Astrocyte (in vitro differentiated cells and primary cell): ENCODE results near the gene ENO3. TPM values are rescaled to one million over a fixed set of nuclear protein-coding genes. Genes with fewer than 3 reads are reported as not detected.

Experiments used
- DNase-seq: peaks from one replicate; pipeline ENCODE4 v3.0.0-alpha.2; 2010; ENCODE audit warnings: low read depth
- FAIRE-seq: peaks from 2 replicates; lab custom pipeline; 2011; peaks lifted over from hg19 to GRCh38; lab: Jason Lieb, UNC
- H2AFZ ChIP-seq: 2 replicates; pipeline ENCODE4 v1.6.0; 2012; ENCODE audit warnings: low read depth, low read length, inconsistent platforms
- H3K27ac ChIP-seq: 2 replicates; pipeline ENCODE4 v1.5.1; 2011; ENCODE audit warnings: low read depth, low read length, inconsistent platforms
- H3K27me3 ChIP-seq: 2 replicates; pipeline ENCODE4 v1.6.0; 2011; ENCODE audit warnings: low read length, inconsistent platforms; ENCODE audit not compliant: insufficient read depth
- H3K36me3 ChIP-seq: 2 replicates; pipeline ENCODE4 v1.5.1; 2011; ENCODE audit warnings: low read length, inconsistent platforms; ENCODE audit not compliant: insufficient read depth
- H3K4me1 ChIP-seq: 2 replicates; pipeline ENCODE4 v1.5.1; 2011; ENCODE audit warnings: low read length, inconsistent platforms; ENCODE audit not compliant: insufficient read depth
- H3K4me2 ChIP-seq: 2 replicates; pipeline ENCODE4 v1.6.0; 2012; ENCODE audit warnings: low read length, inconsistent platforms
- H3K4me3 ChIP-seq: 2 replicates; pipeline ENCODE4 v1.5.1; 2011; ENCODE audit warnings: low read depth, mild to moderate bottlenecking, low read length, inconsistent platforms; ENCODE audit not compliant: insufficient read depth
- H3K79me2 ChIP-seq: 2 replicates; pipeline ENCODE4 v1.6.0; 2012; ENCODE audit warnings: mild to moderate bottlenecking, low read length, inconsistent platforms; ENCODE audit not compliant: insufficient read depth
- H3K9ac ChIP-seq: 2 replicates; pipeline ENCODE4 v1.6.0; 2012; ENCODE audit warnings: mild to moderate bottlenecking, low read length, inconsistent platforms
- H3K9me3 ChIP-seq: 2 replicates; pipeline ENCODE4 v1.5.1; 2012; ENCODE audit warnings: low read depth, mild to moderate bottlenecking, low read length, inconsistent platforms; ENCODE audit not compliant: insufficient read depth
- H4K20me1 ChIP-seq: 2 replicates; pipeline ENCODE4 v1.6.0; 2012; ENCODE audit warnings: low read length, inconsistent platforms; ENCODE audit not compliant: insufficient read depth
- H3K27ac Mint-ChIP-seq: one replicate; pipeline ENCODE4 v1.8.0; 2021; ENCODE audit warnings: mild to moderate bottlenecking, mixed read lengths; ENCODE audit not compliant: unreplicated experiment
- H3K27me3 Mint-ChIP-seq: one replicate; pipeline ENCODE4 v1.8.0; 2021; ENCODE audit warnings: low read depth, mixed read lengths; ENCODE audit not compliant: unreplicated experiment
- H3K36me3 Mint-ChIP-seq: one replicate; pipeline ENCODE4 v1.8.0; 2021; ENCODE audit warnings: low read depth, mixed read lengths; ENCODE audit not compliant: unreplicated experiment
- H3K4me1 Mint-ChIP-seq: one replicate; pipeline ENCODE4 v1.8.0; 2021; ENCODE audit warnings: low read depth, mixed read lengths; ENCODE audit not compliant: unreplicated experiment
- H3K4me3 Mint-ChIP-seq: one replicate; pipeline ENCODE4 v1.8.0; 2021; ENCODE audit warnings: mild to moderate bottlenecking, moderate library complexity, mixed read lengths; ENCODE audit not compliant: unreplicated experiment
- H3K9me3 Mint-ChIP-seq: one replicate; pipeline ENCODE4 v1.8.0; 2021; ENCODE audit warnings: mild to moderate bottlenecking, mixed read lengths; ENCODE audit not compliant: unreplicated experiment
- EZH2 ChIP-seq: IDR thresholded peaks from 2 replicates; pipeline ENCODE4 v1.6.1; 2012; ENCODE audit warnings: mild to moderate bottlenecking, low read length, inconsistent platforms; ENCODE audit not compliant: insufficient read depth
- total RNA-seq: library from RNA; stranded (reverse); gene quantifications from 2 replicates; pipeline ENCODE4 v1.2.1, GENCODE V29; 2021
- TF ChIP-seq, protein P1 (sequence below): IDR thresholded peaks from 2 replicates; pipeline ENCODE4 v1.5.1; 2011; ENCODE audit warnings: low read depth, mild to moderate bottlenecking, inconsistent platforms, low read length, moderate library complexity; ENCODE audit not compliant: insufficient read depth

Gene ENO3
- total RNA-seq, 1 donor from 2014 or later: 20.4 TPM

DNA sequence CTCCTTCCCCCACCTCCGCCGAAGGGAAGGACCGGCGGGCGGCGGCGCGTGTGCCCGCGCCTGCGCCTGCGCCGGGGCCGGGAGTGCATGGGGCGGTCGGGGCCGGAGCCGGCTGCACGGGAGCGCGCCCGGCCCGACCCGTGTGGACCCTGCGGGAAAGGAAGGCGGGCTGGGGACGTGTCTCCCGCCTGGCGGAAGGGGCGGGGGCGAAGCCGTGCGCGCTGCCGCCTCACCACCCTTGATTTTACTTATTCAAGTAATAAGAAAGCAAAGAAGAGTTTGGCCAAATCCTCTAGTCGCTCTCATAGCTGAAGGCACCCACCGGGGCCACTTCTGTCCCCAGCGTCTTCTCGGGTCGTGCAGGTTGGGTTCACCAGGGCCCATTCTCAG, 2.0 kb upstream of the ENO3 start:
- Histone ChIP-seq H3K27me3 (no peaks in the 10 kb centered on the region), H2AFZ (peak overlapping the region; percentile 57), H3K9me3 (no peaks in the 10 kb centered on the region), H3K4me2 (peak overlapping the region; percentile 99), H3K4me1 (peaks cover 45% of the 10 kb centered on the region), H3K9ac (peak overlapping the region; percentile 93), H3K4me3 (peak overlapping the region; percentile 80), H3K79me2 (peaks cover 44% of the 10 kb centered on the region), H4K20me1 (peaks cover 45% of the 10 kb centered on the region), H3K27ac (peak overlapping the region; percentile 90), H3K36me3 (peaks cover 22% of the 10 kb centered on the region)
- Mint-ChIP-seq H3K36me3 (peaks cover 22% of the 10 kb centered on the region), H3K4me1 (peaks cover 40% of the 10 kb centered on the region), H3K27me3 (no peaks in the 10 kb centered on the region), H3K4me3 (peak overlapping the region; percentile 93), H3K27ac (peak overlapping the region; percentile 97), H3K9me3 (no peaks in the 10 kb centered on the region)
- TF ChIP-seq, protein P1, sequence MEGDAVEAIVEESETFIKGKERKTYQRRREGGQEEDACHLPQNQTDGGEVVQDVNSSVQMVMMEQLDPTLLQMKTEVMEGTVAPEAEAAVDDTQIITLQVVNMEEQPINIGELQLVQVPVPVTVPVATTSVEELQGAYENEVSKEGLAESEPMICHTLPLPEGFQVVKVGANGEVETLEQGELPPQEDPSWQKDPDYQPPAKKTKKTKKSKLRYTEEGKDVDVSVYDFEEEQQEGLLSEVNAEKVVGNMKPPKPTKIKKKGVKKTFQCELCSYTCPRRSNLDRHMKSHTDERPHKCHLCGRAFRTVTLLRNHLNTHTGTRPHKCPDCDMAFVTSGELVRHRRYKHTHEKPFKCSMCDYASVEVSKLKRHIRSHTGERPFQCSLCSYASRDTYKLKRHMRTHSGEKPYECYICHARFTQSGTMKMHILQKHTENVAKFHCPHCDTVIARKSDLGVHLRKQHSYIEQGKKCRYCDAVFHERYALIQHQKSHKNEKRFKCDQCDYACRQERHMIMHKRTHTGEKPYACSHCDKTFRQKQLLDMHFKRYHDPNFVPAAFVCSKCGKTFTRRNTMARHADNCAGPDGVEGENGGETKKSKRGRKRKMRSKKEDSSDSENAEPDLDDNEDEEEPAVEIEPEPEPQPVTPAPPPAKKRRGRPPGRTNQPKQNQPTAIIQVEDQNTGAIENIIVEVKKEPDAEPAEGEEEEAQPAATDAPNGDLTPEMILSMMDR: no peak
- no peak for TF ChIP-seq EZH2
- DNase-seq (peak; percentile 73), FAIRE-seq (no peak)

DNA sequence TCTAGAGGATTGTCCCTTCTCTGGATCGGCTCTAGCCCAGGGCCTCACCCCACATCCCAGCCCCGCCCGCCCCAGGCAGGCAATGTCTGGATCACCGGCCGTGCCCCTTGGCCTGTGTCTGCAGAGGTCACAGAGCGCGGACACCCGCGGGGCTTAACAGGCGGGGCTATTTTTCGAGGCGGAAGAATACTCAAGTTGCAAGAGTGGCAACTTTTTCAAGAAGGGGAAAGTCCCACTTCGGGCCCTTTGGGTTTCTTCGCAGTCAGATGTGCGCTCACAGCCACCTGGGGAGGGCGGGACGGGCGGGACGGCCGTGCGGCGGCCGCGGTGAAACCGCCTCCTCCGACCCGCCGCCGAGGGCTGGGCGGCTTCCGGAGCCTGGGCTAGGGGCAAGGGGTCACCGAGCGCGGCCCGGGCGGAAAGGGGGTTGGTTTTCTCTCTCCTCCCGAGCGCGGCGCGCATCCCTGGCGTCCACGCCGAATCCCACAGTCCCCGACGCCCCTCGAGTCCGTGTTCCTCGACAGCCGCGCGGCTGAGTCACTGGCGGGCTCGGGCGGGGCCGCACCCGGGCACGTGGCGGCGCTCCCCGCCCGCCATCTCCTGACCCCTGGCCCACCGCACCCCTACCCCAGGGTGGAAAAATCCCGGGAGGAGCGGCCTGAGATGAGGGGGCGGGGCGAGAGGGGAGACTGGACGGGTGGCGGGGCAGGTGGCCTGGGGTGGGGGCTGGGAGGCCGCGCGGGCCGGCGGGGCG, 1.4 kb upstream of the ENO3 start:
- Histone ChIP-seq H3K4me2 (peak overlapping the region; percentile 99), H3K27ac (peak overlapping the region; percentile 90), H3K4me1 (peaks cover 42% of the 10 kb centered on the region), H3K27me3 (no peaks in the 10 kb centered on the region), H3K4me3 (peak overlapping the region; percentile 80), H3K36me3 (peaks cover 17% of the 10 kb centered on the region), H2AFZ (peak overlapping the region; percentile 57), H3K9me3 (no peaks in the 10 kb centered on the region), H4K20me1 (peaks cover 39% of the 10 kb centered on the region), H3K79me2 (peaks cover 39% of the 10 kb centered on the region), H3K9ac (peak overlapping the region; percentile 93)
- Mint-ChIP-seq H3K27ac (peak overlapping the region; percentile 88), H3K4me3 (peak overlapping the region; percentile 77), H3K4me1 (peaks cover 41% of the 10 kb centered on the region), H3K36me3 (peaks cover 20% of the 10 kb centered on the region), H3K9me3 (no peaks in the 10 kb centered on the region), H3K27me3 (no peaks in the 10 kb centered on the region)
- DNase-seq: peak; percentile 59
- FAIRE-seq: no peak
- TF ChIP-seq EZH2: no peak
- TF ChIP-seq, protein P1: no peak

DNA sequence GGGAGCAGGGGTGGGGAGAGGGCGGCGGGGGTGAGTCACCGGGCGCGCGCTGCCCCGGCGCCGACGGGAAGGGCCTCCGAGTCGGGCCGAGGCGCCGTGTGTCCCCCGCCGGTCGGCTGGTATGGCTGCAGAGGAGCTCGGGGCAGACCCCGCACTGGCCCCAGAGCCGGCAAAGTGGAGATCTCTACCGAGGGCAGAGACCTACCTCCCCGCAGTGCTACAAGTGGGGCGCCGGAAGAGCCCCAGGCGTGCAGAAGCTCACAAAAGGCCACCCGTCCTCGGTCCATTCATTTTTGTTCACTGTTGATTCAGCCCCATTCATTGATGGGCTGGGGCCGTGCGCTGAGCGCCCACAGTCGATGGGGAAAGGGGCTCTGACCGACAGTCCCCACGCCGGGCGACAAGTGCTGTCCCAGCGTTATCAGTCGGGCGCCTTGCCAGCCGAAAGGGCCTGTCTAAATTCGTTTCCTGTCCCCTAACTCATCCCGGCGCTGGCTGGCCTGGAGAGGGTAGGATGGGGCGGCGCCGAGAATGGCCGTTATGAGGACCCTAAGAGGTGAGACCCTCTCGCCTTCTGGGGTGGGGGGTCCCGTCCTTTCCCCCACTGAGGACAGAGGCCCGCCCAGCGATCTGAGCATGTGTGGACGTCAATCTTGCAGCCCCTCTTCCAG, 709 bp upstream of the ENO3 start:
- peak overlapping the region; percentile 64 for H2AFZ ChIP-seq
- H3K79me2 ChIP-seq: peaks cover 31% of the 10 kb centered on the region

More for the DNA sequence above, 709 bp upstream of the ENO3 start:
- Mint-ChIP-seq H3K36me3 (peaks cover 14% of the 10 kb centered on the region), H3K4me1 (peaks cover 34% of the 10 kb centered on the region), H3K4me3 (peak overlapping the region; percentile 81), H3K9me3 (no peaks in the 10 kb centered on the region), H3K27me3 (no peaks in the 10 kb centered on the region), H3K27ac (peak overlapping the region; percentile 62)
- DNase-seq (no peak), FAIRE-seq (no peak)
- TF ChIP-seq, protein P1: no peak
- TF ChIP-seq EZH2: no peak
- H4K20me1 ChIP-seq: peaks cover 32% of the 10 kb centered on the region
- peaks cover 11% of the 10 kb centered on the region for H3K36me3 ChIP-seq
- H3K9me3 ChIP-seq: no peaks in the 10 kb centered on the region
- peaks cover 35% of the 10 kb centered on the region for H3K4me1 ChIP-seq
- peak overlapping the region; percentile 75 for H3K9ac ChIP-seq
- no peaks in the 10 kb centered on the region for H3K27me3 ChIP-seq
- H3K27ac ChIP-seq: peak overlapping the region; percentile 66
- H3K4me2 ChIP-seq: peak overlapping the region; percentile 99
- peak overlapping the region; percentile 22 for H3K4me3 ChIP-seq
